HG03196 (cell line): Measurements from ENCODE around the gene CTSW.

Experiments used
- ATAC-seq: cut with Tn5 transposase; IDR thresholded peaks from one replicate; pipeline ENCODE4 v1.9.1; 2021; ENCODE audit not compliant: unreplicated experiment

The CTSW gene

GRCh38 chr11:65867284-65868071 lies 12.2 kb upstream of the CTSW start:
- no peak for ATAC-seq

GRCh38 chr11:65868076-65868667 lies 11.5 kb upstream of the CTSW start:
- ATAC-seq, result no peak

- ATAC-seq, result no peak
These were observed 10.7 kb upstream of the CTSW start for GRCh38 chr11:65868907-65869306.

GRCh38 chr11:65869643-65870306 lies 9.9 kb upstream of the CTSW start:
- no peak for ATAC-seq

GRCh38 chr11:65870307-65870658 lies 9.4 kb upstream of the CTSW start:
- no peak for ATAC-seq

- ATAC-seq, result no peak
These were observed 8.6 kb upstream of the CTSW start for GRCh38 chr11:65870706-65871681.

- no peak for ATAC-seq
These were observed 7.7 kb upstream of the CTSW start for GRCh38 chr11:65871811-65872548.

GRCh38 chr11:65872586-65873317 lies 6.9 kb upstream of the CTSW start, which contains the start of gene EFEMP2:
EFEMP2 (minus strand) TSS chr11:65872800; CDS start chr11:65872354, 446 bp downstream.
- ATAC-seq, result no peak

GRCh38 chr11:65873318-65874156 lies 6.1 kb upstream of the CTSW start:
- ATAC-seq, result peak; percentile 66

GRCh38 chr11:65880027-65880426 lies 390 bp downstream of the CTSW start:
- ATAC-seq, result no peak

- no peak for ATAC-seq
These were observed 1.3 kb downstream of the CTSW start for GRCh38 chr11:65880844-65881421.

- ATAC-seq, result no peak
These were observed 2.8 kb downstream of the CTSW start for GRCh38 chr11:65882120-65883057.

- ATAC-seq, result no peak
These were observed 3.6 kb downstream of the CTSW start for GRCh38 chr11:65883058-65883761.

GRCh38 chr11:65883786-65884715 lies 4.4 kb downstream of the CTSW start:
- ATAC-seq, result no peak

GRCh38 chr11:65884716-65885092 lies 5.1 kb downstream of the CTSW start:
- ATAC-seq, result no peak

GRCh38 chr11:65885231-65885630 lies 5.6 kb downstream of the CTSW start:
- no peak for ATAC-seq
